GM13976 (cell line): ENCODE results near the gene FIGN.

ENCODE experiments used
- DNase-seq: peaks from one replicate; pipeline ENCODE4 v3.0.0; 2012; ENCODE audit warnings: low spot score
- CTCF ChIP-seq: IDR thresholded peaks from 2 replicates; pipeline ENCODE4 v1.5.1; 2012; ENCODE audit warnings: borderline replicate concordance, mild to moderate bottlenecking; ENCODE audit not compliant: insufficient read depth; ENCODE audit errors: extremely low read depth, missing control alignments, control extremely low read depth
- in situ Hi-C: fragments of 300-500 bp; cut with MboI; formaldehyde crosslinking; loops from one replicate; pipeline ENCODE4 v1.12.0; 2022; ENCODE audit warnings: low sequenced_read_pairs, mixed read lengths, inconsistent platforms; ENCODE audit not compliant: unreplicated experiment

The FIGN gene

GRCh38 chr2:163554864-163555263 is 180.9 kb downstream of the FIGN start:
- in situ Hi-C loops: no loop called here
- TF ChIP-seq CTCF: no peak
- no peak for DNase-seq

GRCh38 chr2:163553601-163554000 is 182.2 kb downstream of the FIGN start:
- in situ Hi-C loops: no loop called here
- TF ChIP-seq CTCF: no peak
- DNase-seq: no peak

GRCh38 chr2:163552758-163553157 is 183.1 kb downstream of the FIGN start:
- no peak for TF ChIP-seq CTCF
- in situ Hi-C loops: no loop called here
- no peak for DNase-seq

- no peak for DNase-seq
- in situ Hi-C loops: no loop called here
- TF ChIP-seq CTCF: no peak
Observed at GRCh38 chr2:163551616-163552373, 184.0 kb downstream of the FIGN start.

- no peak for TF ChIP-seq CTCF
- no peak for DNase-seq
- in situ Hi-C loops: no loop called here
Observed at GRCh38 chr2:163548970-163549369, 186.8 kb downstream of the FIGN start.
